ENCODE data around the gene STK35. TPM values are rescaled to one million over a fixed set of nuclear protein-coding genes. Genes with fewer than 3 reads are reported as not detected.
"Not testable (repeated sequence)": the region's sequence is repeated elsewhere in the genome, so short reads cannot be mapped to it uniquely, and the experiment has no call there.

Gene STK35
- total RNA-seq, 1 donor from 2014 or later = 13.0 TPM

GRCh38 chr20:2168946-2169345 is 67.3 kb downstream of the STK35 start:
- Histone ChIP-seq H3K27ac (no peak overlapping the region), H3K4me1 (peaks cover 4% of the 10 kb centered on the region), H3K27me3 (peaks cover 4% of the 10 kb centered on the region), H3K36me3 (no peaks in the 10 kb centered on the region), H3K4me3 (no peak overlapping the region), H3K9me3 (no peaks in the 10 kb centered on the region)
- ATAC-seq (no peak), DNase-seq (no peak)
- intact Hi-C loops (cut with DNase I) = loop anchor here (10.0 kb wide), 1 partner anchor 84 kb away; no protein-coding TSS in a partner anchor
- no peak for TF ChIP-seq CTCF (IDR thresholded peaks at IDR 0.05)

GRCh38 chr20:2169456-2170088 is 67.9 kb downstream of the STK35 start:
- no peak for DNase-seq
- Histone ChIP-seq H3K4me3 (no peak overlapping the region), H3K27ac (no peak overlapping the region), H3K4me1 (peaks cover 4% of the 10 kb centered on the region), H3K36me3 (no peaks in the 10 kb centered on the region), H3K27me3 (peaks cover 4% of the 10 kb centered on the region), H3K9me3 (no peaks in the 10 kb centered on the region)
- ATAC-seq = no peak
- TF ChIP-seq CTCF (IDR thresholded peaks at IDR 0.05) = no peak
- intact Hi-C loops (cut with DNase I) = loop anchor here (10.0 kb wide), 2 partner anchors 85 to 205 kb away; no protein-coding TSS in a partner anchor

- Histone ChIP-seq H3K27me3 (peaks cover 4% of the 10 kb centered on the region), H3K4me1 (peaks cover 4% of the 10 kb centered on the region), H3K27ac (no peak overlapping the region), H3K4me3 (no peak overlapping the region), H3K9me3 (no peaks in the 10 kb centered on the region), H3K36me3 (no peaks in the 10 kb centered on the region)
- DNase-seq = no peak
- intact Hi-C loops (cut with DNase I) = loop anchor here (10.0 kb wide), 1 partner anchor 206 kb away; no protein-coding TSS in a partner anchor
- no peak for ATAC-seq
- no peak for TF ChIP-seq CTCF (IDR thresholded peaks at IDR 0.05)
Measured at GRCh38 chr20:2170404-2170803, 68.8 kb downstream of the STK35 start.

- peaks cover 4% of the 10 kb centered on the region for H3K27me3 ChIP-seq
- no peak for DNase-seq
- intact Hi-C loops (cut with DNase I) = loop anchor here (10.0 kb wide), 1 partner anchor 207 kb away; no protein-coding TSS in a partner anchor
Measured at GRCh38 chr20:2171266-2171790, 69.7 kb downstream of the STK35 start.

GRCh38 chr20:2171840-2172239 is 70.2 kb downstream of the STK35 start:
- not testable (repeated sequence) for H3K9me3 ChIP-seq, H3K27ac ChIP-seq, H3K36me3 ChIP-seq, ATAC-seq, H3K4me1 ChIP-seq, H3K27me3 ChIP-seq, DNase-seq, H3K4me3 ChIP-seq
- intact Hi-C loops (cut with DNase I) = loop anchor here (10.0 kb wide), 1 partner anchor 207 kb away; no protein-coding TSS in a partner anchor

More at GRCh38 chr20:2171266-2171790, 69.7 kb downstream of the STK35 start:
- Histone ChIP-seq H3K36me3 (no peaks in the 10 kb centered on the region), H3K27ac (no peak overlapping the region), H3K4me1 (peaks cover 4% of the 10 kb centered on the region), H3K4me3 (no peak overlapping the region), H3K9me3 (no peaks in the 10 kb centered on the region)
- ATAC-seq = peak; percentile 23
- no peak for TF ChIP-seq CTCF (IDR thresholded peaks at IDR 0.05)
